ENCODE results near the gene TPBGL.

GRCh38 chr11:75196426-75196825 is 44.1 kb upstream of the TPBGL start:
- no peak for TF ChIP-seq CTCF (conservative IDR thresholded peaks at IDR 0.05; ENCODE audit: low read depth, low read length)
- TF ChIP-seq EZH2 (IDR thresholded peaks at IDR 0.05; ENCODE audit: borderline replicate concordance, low read depth, low read length, poor library complexity, severe bottlenecking), result no peak
